Keratinocyte (primary cell): ENCODE results near the gene PITPNM3.

Source experiments
- EZH2 ChIP-seq: IDR thresholded peaks from one replicate; pipeline ENCODE4 v1.6.1; 2012; ENCODE audit warnings: inconsistent platforms, mild to moderate bottlenecking, low read length, moderate library complexity
- TF ChIP-seq, protein P1 (sequence below), 3 experiments: IDR thresholded peaks in 1 of 3; conservative IDR thresholded peaks in 1 of 3; optimal IDR thresholded peaks in 1 of 3; 2 replicates in 2 of 3; 3 replicates in 1 of 3; pipeline versions ENCODE3 to v1.5.1; 2011; ENCODE audit warnings: low read length in 3 of 3, mild to moderate bottlenecking in 3 of 3, moderate library complexity in 2 of 3, control low read depth in 1 of 3, inconsistent platforms in 1 of 3; ENCODE audit not compliant: insufficient read depth in 2 of 3; ENCODE audit errors: extremely low read depth in 1 of 3

DNA sequence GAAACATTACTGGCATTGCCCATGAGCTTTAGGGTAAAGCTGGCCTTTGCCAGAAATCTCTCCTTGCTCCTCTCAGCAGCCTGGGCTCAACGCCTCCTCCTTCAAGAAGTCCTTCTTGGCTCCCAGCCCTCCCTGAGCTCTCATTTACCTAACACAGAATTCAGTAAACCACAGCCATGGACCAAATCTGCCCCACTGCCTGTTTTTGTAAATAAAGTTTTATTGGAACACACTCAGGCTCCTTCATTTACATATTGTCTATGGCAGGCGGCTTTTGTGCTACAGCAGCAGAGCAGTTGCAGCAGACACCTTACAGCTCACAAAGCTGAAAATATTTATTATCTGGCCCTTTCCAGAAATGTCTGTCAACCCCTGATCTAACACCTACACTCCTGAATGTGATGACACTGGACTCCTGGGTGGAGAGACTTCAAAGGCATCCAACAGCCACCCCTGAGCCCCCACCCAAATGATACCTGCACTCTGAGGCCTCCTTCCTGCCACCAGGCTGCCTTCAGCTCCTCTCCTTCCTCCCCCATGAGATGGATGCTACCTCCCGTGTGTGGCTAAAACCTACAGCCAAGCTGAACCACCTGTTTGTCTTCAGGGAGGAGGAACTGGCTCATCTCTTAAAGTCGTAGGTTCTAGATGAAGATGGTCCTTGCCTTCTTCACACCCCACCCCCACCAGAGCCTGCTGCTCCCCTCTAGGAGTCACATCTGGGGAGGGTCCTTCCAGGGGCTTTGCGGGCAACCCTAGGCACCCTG is 70.5 kb downstream of the PITPNM3 start:
- TF ChIP-seq, protein P1, sequence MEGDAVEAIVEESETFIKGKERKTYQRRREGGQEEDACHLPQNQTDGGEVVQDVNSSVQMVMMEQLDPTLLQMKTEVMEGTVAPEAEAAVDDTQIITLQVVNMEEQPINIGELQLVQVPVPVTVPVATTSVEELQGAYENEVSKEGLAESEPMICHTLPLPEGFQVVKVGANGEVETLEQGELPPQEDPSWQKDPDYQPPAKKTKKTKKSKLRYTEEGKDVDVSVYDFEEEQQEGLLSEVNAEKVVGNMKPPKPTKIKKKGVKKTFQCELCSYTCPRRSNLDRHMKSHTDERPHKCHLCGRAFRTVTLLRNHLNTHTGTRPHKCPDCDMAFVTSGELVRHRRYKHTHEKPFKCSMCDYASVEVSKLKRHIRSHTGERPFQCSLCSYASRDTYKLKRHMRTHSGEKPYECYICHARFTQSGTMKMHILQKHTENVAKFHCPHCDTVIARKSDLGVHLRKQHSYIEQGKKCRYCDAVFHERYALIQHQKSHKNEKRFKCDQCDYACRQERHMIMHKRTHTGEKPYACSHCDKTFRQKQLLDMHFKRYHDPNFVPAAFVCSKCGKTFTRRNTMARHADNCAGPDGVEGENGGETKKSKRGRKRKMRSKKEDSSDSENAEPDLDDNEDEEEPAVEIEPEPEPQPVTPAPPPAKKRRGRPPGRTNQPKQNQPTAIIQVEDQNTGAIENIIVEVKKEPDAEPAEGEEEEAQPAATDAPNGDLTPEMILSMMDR (optimal IDR thresholded peaks at IDR 0.05 in 1 of 3, IDR thresholded peaks at IDR 0.05 in 1 of 3, conservative IDR thresholded peaks at IDR 0.05 in 1 of 3; ENCODE audit: extremely low read depth in 1 of 3, insufficient read depth in 2 of 3, low read length in 3 of 3), result no peak
- TF ChIP-seq EZH2, result no peak
